Measurements from ENCODE around the gene SETBP1. TPM values are rescaled to one million over a fixed set of nuclear protein-coding genes. Genes with fewer than 3 reads are reported as not detected.

Gene SETBP1
- total and polyA plus RNA-seq, 2 of the 4 experiments (the other 2 are of a cell fraction): 0.19 to 0.36 TPM

DNA sequence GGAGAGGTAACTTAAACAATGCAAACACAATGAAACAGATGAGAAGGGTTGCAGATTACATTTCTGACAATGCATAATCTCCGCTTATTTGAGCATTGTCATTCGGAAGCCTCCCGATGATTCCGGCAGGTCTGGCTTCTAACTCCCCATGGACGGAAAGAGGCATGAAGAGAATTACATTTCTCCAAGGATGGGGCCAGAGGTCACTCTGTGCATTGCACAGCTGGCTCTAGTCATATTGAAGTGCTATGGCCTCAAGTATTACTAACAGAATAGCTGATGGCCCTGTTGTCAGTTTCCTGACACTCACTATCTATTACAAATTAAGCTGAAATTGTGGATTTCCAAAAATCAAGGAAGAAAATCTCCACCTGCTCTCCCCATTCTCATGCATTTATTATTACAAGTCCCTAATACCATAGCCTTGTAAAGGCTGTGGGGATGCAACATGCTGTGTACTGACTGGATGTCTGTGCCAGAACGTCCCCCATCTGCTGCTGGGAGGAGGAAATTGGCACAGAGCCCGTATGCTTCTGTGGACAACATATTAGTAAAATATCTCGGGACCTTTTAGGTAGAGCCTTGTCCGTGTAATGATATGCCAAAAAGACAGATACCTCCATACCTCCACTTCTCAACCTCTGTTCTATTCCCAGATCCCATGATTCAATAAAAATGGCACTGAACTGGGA, 168.1 kb downstream of the SETBP1 start:
- no peak for TF ChIP-seq MXI1 (IDR thresholded peaks at IDR 0.05; ENCODE audit: borderline replicate concordance, low read depth, low read length)
- TF ChIP-seq FOS (IDR thresholded peaks at IDR 0.05; ENCODE audit: low read depth, low read length): no peak
- TF ChIP-seq, protein P1, sequence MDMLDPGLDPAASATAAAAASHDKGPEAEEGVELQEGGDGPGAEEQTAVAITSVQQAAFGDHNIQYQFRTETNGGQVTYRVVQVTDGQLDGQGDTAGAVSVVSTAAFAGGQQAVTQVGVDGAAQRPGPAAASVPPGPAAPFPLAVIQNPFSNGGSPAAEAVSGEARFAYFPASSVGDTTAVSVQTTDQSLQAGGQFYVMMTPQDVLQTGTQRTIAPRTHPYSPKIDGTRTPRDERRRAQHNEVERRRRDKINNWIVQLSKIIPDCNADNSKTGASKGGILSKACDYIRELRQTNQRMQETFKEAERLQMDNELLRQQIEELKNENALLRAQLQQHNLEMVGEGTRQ (IDR thresholded peaks at IDR 0.05; ENCODE audit: low read depth, low read length): no peak
- no peak for TF ChIP-seq SMC3 (IDR thresholded peaks at IDR 0.05; ENCODE audit: low read depth, low read length)
- no peak for TF ChIP-seq NFE2L2 (IDR thresholded peaks at IDR 0.05; ENCODE audit: low read depth, low read length)
- TF ChIP-seq MAFK (IDR thresholded peaks at IDR 0.05; ENCODE audit: low read depth, low read length): no peak
- TF ChIP-seq MAZ (IDR thresholded peaks at IDR 0.05; ENCODE audit: borderline replicate concordance, low read depth, low read length): no peak
- no peak for TF ChIP-seq CEBPB (IDR thresholded peaks at IDR 0.05; ENCODE audit: low read depth, low read length)
- TF ChIP-seq, protein P2, sequence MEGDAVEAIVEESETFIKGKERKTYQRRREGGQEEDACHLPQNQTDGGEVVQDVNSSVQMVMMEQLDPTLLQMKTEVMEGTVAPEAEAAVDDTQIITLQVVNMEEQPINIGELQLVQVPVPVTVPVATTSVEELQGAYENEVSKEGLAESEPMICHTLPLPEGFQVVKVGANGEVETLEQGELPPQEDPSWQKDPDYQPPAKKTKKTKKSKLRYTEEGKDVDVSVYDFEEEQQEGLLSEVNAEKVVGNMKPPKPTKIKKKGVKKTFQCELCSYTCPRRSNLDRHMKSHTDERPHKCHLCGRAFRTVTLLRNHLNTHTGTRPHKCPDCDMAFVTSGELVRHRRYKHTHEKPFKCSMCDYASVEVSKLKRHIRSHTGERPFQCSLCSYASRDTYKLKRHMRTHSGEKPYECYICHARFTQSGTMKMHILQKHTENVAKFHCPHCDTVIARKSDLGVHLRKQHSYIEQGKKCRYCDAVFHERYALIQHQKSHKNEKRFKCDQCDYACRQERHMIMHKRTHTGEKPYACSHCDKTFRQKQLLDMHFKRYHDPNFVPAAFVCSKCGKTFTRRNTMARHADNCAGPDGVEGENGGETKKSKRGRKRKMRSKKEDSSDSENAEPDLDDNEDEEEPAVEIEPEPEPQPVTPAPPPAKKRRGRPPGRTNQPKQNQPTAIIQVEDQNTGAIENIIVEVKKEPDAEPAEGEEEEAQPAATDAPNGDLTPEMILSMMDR (conservative IDR thresholded peaks at IDR 0.05; ENCODE audit: low read depth, low read length): no peak
- no peak for TF ChIP-seq POLR2A (IDR thresholded peaks at IDR 0.05; ENCODE audit: low read depth, low read length)
- TF ChIP-seq RCOR1 (IDR thresholded peaks at IDR 0.05; ENCODE audit: insufficient replicate concordance, low read length): no peak
- BruUV-seq (replicated peaks): no TSS peak
- no peak overlapping the region for H4K8ac ChIP-seq (ENCODE audit: low read depth in 2 of 2, low read length in 2 of 2)
- in situ Hi-C loops (cut with MboI; ENCODE audit: low sequenced_read_pairs): no loop called here
- H4K91ac ChIP-seq (ENCODE audit: insufficient read depth, low read depth, low read length): no peak overlapping the region
- no peak overlapping the region for H3K4me2 ChIP-seq (ENCODE audit: low read depth, low read length)
- no peaks in the 10 kb centered on the region; the same call in 1 of the 2 replicates for H3K4me1 ChIP-seq (ENCODE audit: control insufficient read depth, insufficient read depth, low read length)
- ChIA-PET POLR2A (ENCODE audit: unreplicated experiment) (no interaction called here), CTCF (no interaction called here)
- no peak overlapping the region for H3K18ac ChIP-seq (ENCODE audit: low read depth, low read length)
- H4K5ac ChIP-seq (ENCODE audit: low read depth, low read length): no peak overlapping the region
- intact Hi-C loops (cut with micrococcal nuclease): no loop called here
- dilution Hi-C loops (cut with HindIII; ENCODE audit: low sequenced_read_pairs, unreplicated experiment): no loop called here
- no peak overlapping the region for H2BK15ac ChIP-seq (ENCODE audit: low read depth, low read length)
- H3K4ac ChIP-seq (ENCODE audit: low read depth, low read length): no peak overlapping the region
- H2AFZ ChIP-seq (replicated peaks; ENCODE audit: low read length, poor library complexity): no peak overlapping the region
- H3K9me1 ChIP-seq (ENCODE audit: insufficient read depth, low read length): no peaks in the 10 kb centered on the region
- WGBS, 2 experiments (ENCODE audit: extremely low coverage in 2 of 2, insufficient read length in 1 of 2): 70% methylated on average over 3 of the region's 9 CpGs; no CpG with 5 or more reads in 1 of the 2 experiments
- no peaks in the 10 kb centered on the region for H3K36me3 ChIP-seq (ENCODE audit: control insufficient read depth, insufficient read depth, low read length)
- no peak overlapping the region for H3K14ac ChIP-seq (replicated peaks; ENCODE audit: low read depth, low read length)
- H3K4me3 ChIP-seq (ENCODE audit: insufficient read depth, low read depth, low read length): no peak overlapping the region
- no peak overlapping the region for H2BK5ac ChIP-seq (ENCODE audit: low read depth, low read length, poor library complexity, severe bottlenecking)
- no peak for ATAC-seq (ENCODE audit: low read depth)
- DNase-seq: no peak
- no peak overlapping the region for H3K27ac ChIP-seq (ENCODE audit: insufficient read depth, low read length)
- H2AK9ac ChIP-seq (replicated peaks; ENCODE audit: low read depth, low read length, poor library complexity): no peak overlapping the region
- H2BK120ac ChIP-seq (ENCODE audit: low read depth, low read length): no peak overlapping the region
- H3K56ac ChIP-seq (ENCODE audit: extremely low read depth, insufficient read depth, low read length): no peak overlapping the region
- H3K9ac ChIP-seq (ENCODE audit: low read depth, low read length): no peak overlapping the region
- H3K23ac ChIP-seq (ENCODE audit: low read depth, low read length): no peak overlapping the region
- H2AK5ac ChIP-seq (ENCODE audit: low read depth, low read length): no peak overlapping the region
- no peaks in the 10 kb centered on the region; the same call in 1 of the 2 replicates for H3K27me3 ChIP-seq (ENCODE audit: control insufficient read depth, insufficient read depth, low read length)
- H4K20me1 ChIP-seq (ENCODE audit: insufficient read depth, low read length): no peaks in the 10 kb centered on the region
- no peak overlapping the region for H2BK20ac ChIP-seq (ENCODE audit: low read depth, low read length)
- no peaks in the 10 kb centered on the region for H3K9me3 ChIP-seq (ENCODE audit: control insufficient read depth, insufficient read depth, low read length)
- H3K79me1 ChIP-seq (ENCODE audit: low read depth in 1 of 2, low read length in 2 of 2): no peaks in the 10 kb centered on the region

Measured in IMR-90 (cell line).